Panc1 (cell line): ENCODE data around the gene POLR2F.

ENCODE experiments used
- CTCF ChIP-seq: fragments of 450-650 bp; IDR thresholded peaks from 2 replicates; pipeline ENCODE4 v1.5.1; 2017; ENCODE audit warnings: mild to moderate bottlenecking
- POLR2AphosphoS5 ChIP-seq: IDR thresholded peaks from 2 replicates; pipeline ENCODE4 v1.6.1; 2012; ENCODE audit warnings: mild to moderate bottlenecking, low read depth, low read length, moderate library complexity
- REST ChIP-seq, 2 experiments: IDR thresholded peaks; 2 replicates each; pipeline ENCODE4 v1.6.1; 2011 to 2012; ENCODE audit warnings: low read depth in 2 of 2, control low read depth in 1 of 2, low read length in 1 of 2, mild to moderate bottlenecking in 1 of 2, moderate library complexity in 1 of 2; ENCODE audit not compliant: insufficient read depth in 1 of 2
- SIN3A ChIP-seq: IDR thresholded peaks from 2 replicates; pipeline ENCODE4 v1.6.1; 2012; ENCODE audit warnings: low read depth, mild to moderate bottlenecking, low read length, moderate library complexity, borderline replicate concordance; ENCODE audit not compliant: insufficient read depth
- TCF7L2 ChIP-seq: IDR thresholded peaks from 2 replicates; pipeline ENCODE4 v1.6.1; 2011; ENCODE audit warnings: mild to moderate bottlenecking, low read depth, low read length, inconsistent platforms

GRCh38 chr22:38016182-38017151 lies 63.0 kb downstream of the POLR2F start:
- TF ChIP-seq CTCF (no peak), REST (IDR thresholded peaks at IDR 0.05; ENCODE audit: insufficient read depth in 1 of 2, low read depth in 2 of 2, low read length in 1 of 2) (no peak), POLR2AphosphoS5 (no peak), SIN3A (no peak), TCF7L2 (no peak)
